NCI-H510A (cell line): ENCODE measurements around the gene LGALS1.
A peak's percentile ranks its signal among the peaks of the same experiment; 100 is the strongest.
"Not testable (repeated sequence)": the region's sequence is repeated elsewhere in the genome, so short reads cannot be mapped to it uniquely, and the experiment has no call there.

Source experiments
- DNase-seq: peaks from one replicate; lab custom pipeline; 2025; lab: John Stamatoyannopoulos, UW

LGALS1 gene

GRCh38 chr22:37690407-37690806 is 15.0 kb downstream of the LGALS1 start:
- no peak for DNase-seq

DNA sequence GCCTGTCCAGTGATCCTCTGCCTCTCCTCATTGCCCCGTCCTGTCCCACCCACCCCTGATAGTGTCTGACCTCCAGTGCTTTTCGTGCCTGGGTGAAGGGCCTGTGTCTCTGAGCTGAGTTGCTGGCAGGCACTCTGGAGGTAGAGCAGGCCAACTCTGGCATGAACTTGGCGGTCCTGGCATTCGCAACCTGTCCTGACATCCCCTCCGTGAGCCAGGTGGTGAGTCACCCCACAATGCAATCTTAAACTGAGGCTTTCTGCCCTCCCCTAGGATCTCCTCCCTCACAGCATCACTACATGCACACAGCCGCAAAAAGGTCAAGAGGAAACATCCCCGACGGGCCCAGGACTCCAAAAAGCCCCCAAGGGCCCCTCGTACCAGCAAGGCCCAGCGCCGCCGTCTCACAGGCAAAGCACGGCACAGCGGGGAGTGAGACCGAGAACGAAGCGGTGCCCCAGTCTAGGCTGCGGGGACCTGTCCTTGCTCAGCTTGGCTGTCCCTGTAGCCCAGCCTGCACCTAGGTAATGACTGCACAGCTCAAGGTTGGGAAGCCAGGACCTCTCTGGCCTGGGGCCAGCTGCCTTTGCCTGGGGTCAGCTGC is 15.6 kb downstream of the LGALS1 start:
- no peak for DNase-seq

- DNase-seq: no peak
Measured at GRCh38 chr22:37692627-37693285, 17.3 kb downstream of the LGALS1 start.

DNA sequence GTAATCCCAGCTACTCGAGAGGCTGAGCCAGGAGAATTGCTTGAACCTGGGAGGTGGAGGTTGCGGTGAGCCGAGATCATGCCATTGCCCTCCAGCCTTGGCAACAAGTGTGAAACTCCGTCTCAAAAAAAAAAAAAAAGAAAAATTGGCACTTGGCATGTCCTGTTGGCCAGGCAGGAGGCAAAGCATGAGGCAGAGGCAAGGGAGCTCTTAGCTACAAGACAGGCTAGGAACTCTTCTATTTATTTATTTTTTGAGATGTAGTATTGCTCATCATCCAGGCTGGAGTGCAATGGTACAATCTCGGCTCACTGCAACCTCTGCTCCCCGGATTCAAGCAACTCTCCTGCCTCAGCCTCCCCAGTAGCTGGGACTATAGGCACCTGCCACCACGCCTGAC is 18.7 kb downstream of the LGALS1 start:
- not testable (repeated sequence) for DNase-seq

- not testable (repeated sequence) for DNase-seq
Measured at GRCh38 chr22:37696260-37696656, 20.8 kb downstream of the LGALS1 start.

DNA sequence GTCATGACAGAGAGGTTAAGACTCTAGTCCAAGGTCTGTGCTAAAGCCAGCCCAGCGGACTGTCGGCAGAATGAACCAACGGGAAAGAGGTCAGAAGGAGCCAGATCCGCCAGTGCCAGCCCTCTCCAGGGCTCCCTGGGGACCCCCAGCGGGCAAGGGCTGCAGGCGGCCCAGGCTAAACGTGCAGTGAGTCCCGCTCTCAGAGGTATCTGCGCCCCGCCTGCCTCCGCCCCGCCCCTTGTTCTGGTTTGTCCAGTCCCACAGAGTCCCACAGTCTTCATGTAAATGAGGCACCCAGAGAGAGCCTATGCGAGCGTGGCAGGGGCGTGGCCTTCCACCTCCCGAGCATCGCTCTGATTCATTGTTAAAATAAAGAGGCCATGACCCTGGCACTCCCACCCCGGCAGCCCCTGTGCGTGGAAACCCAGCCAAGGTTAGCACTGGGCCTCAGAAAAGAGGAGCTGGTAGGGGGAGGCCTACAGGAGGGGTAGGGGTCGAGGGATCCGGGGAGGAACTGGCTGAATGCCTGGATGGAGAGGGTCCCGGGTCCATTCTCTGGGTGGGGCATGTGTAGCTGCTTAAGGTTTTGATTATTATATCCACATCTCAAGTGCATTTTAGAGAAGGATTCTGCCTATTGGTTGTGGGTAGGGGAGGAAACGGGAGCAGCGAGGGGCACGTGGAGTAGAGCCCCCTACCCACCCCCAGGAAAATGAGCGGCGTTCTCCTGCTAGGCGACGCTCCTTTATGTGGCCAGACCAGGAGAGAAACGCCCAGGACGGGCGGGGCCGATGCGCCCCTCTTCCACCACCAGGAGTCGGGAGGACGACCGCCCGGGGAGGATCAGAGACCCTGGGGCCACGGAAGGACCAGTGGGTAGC is 21.5 kb downstream of the LGALS1 start, which contains the start of gene TRIOBP:
Gene TRIOBP (plus strand): TSS at position 392 of the 881 bp plus-strand sequence. CDS start 4,318 bp downstream, outside the sequence.
- peak; percentile 92 for DNase-seq

GRCh38 chr22:37697538-37697835 is 22.1 kb downstream of the LGALS1 start:
- DNase-seq: no peak

- no peak for DNase-seq
Measured at GRCh38 chr22:37701141-37701786, 25.8 kb downstream of the LGALS1 start.

DNA sequence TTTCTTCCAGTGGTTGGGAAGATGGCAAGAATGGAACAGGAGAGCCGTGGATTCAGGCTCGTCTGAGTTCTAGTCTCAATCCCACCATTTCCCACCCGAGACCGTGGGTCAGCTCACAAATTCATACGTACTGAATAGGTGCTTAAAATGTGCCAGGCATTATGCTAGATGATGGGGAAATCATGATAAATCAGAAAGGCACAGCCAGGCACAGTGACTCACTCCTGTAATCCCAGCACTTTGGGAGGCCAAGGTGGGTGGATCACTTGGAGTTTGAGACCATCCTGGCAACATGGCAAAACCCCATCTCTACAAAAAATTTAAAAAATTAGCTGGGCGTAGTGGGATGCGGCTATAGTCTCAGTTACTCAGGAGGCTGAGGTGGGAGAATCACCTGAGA is 28.5 kb downstream of the LGALS1 start:
- no peak for DNase-seq

DNA sequence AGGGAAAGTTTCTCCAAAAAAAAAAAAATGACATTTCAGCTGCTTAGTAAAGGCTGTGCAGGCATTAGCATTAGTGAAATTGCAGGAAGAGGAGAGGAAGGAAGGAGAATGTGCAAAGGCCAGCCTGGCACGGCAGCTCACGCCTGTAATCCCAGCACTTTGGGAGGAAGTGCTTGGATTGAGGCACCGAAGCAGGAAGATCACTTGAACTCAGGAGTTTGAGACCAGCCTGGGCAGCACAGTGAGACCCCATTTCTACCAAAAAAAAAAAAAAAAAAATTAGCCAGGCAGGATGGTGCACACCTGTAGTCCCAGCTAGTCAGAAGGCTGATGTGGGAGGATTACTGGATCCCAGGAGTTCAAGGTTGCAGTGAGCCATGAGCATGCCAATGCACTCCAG is 29.2 kb downstream of the LGALS1 start:
- DNase-seq: no peak

- DNase-seq: no peak
Measured at GRCh38 chr22:37705205-37705604, 29.8 kb downstream of the LGALS1 start.

GRCh38 chr22:37708580-37709444 is 33.4 kb downstream of the LGALS1 start:
- DNase-seq: no peak

DNA sequence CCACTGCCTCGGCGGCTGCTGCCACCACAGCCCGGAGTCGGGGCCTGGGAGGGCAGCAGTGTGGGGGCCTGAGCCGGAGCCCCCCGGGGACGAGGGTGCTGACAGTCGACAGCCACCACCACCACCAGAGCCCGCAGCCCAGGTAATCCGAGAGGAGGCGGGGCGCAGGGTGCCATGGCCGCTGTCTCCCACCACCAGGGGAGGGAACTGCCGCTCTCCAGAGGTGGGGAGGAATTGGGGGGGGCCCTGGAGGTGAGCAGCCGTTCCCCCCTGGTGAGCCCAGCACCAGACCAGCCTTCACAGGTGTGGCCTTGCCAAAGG is 34.0 kb downstream of the LGALS1 start:
- DNase-seq: no peak

DNA sequence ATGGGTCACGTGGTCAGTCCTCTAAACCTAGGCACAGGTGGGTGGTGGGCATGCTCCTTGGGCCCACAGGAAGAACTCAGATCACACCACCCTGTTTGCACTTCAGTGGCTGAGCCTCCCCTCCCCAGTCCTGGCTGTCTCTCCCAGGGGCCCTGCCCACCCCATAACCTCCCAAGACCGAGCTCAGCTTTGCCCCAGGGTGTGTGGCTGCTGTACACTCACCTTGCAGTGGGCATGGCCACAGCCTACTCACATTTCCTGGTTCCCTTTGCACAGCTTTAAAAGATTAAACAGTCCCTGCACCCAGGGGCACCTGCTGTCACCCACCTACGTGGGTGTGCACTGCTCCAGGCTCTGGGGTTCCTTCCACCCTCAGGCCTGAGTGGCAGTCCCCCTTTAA is 35.2 kb downstream of the LGALS1 start:
- no peak for DNase-seq

- DNase-seq: no peak
Measured at GRCh38 chr22:37711490-37711889, 36.1 kb downstream of the LGALS1 start.

GRCh38 chr22:37713761-37714160 is 38.3 kb downstream of the LGALS1 start:
- no peak for DNase-seq

- DNase-seq: no peak
Measured at GRCh38 chr22:37714634-37715033, 39.2 kb downstream of the LGALS1 start.

GRCh38 chr22:37715760-37716159 is 40.3 kb downstream of the LGALS1 start:
- no peak for DNase-seq

DNA sequence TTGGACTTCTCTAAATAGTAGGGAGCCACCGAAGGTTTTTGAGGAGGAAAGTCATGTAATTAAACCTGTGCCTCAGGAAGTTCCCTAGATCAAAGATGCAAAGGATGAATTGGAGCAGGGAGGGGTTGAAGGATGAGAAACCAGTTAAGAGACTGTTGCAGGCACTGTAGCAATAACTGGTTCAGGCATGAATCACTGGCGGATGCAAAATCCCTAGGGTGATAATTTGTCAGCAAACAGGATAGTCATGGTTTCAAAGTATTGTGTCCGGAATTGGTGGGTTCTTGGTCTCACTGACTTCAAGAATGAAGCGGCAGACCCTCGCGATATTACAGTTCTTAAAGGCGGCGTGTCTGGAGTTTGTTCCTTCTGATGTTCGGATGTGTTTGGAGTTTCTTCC is 41.3 kb downstream of the LGALS1 start:
- DNase-seq: no peak

- not testable (repeated sequence) for DNase-seq
Measured at GRCh38 chr22:37717235-37717634, 41.8 kb downstream of the LGALS1 start.

GRCh38 chr22:37717746-37718305 is 42.4 kb downstream of the LGALS1 start:
- DNase-seq: not testable (repeated sequence)
